Retinal pigment epithelial cell (primary cell): Measurements from ENCODE around the gene ADAMTS6.
A peak's percentile ranks its signal among the peaks of the same experiment; 100 is the strongest.

Experiments used
- DNase-seq: peaks from one replicate; pipeline ENCODE4 v3.0.0-alpha.2; 2010; ENCODE audit warnings: low read depth
- H3K4me3 ChIP-seq: 2 replicates; pipeline ENCODE4 v1.5.1; 2011; ENCODE audit warnings: mild to moderate bottlenecking, low read length, control low read depth, moderate library complexity
- CTCF ChIP-seq: conservative IDR thresholded peaks from 2 replicates; pipeline ENCODE4 v1.5.1; 2011; ENCODE audit warnings: low read depth, low read length, control low read depth, inconsistent platforms

ADAMTS6 gene

GRCh38 chr5:65213921-65214525 is 267.7 kb downstream of the ADAMTS6 start:
- no peak for DNase-seq
- H3K4me3 ChIP-seq: no peak overlapping the region
- peak; percentile 62 for TF ChIP-seq CTCF

- no peak for DNase-seq
These were observed 272.4 kb downstream of the ADAMTS6 start for GRCh38 chr5:65209341-65209740.

GRCh38 chr5:65204966-65205365 is 276.8 kb downstream of the ADAMTS6 start:
- no peak for DNase-seq
- TF ChIP-seq CTCF: no peak
- no peak overlapping the region for H3K4me3 ChIP-seq

More at GRCh38 chr5:65209341-65209740, 272.4 kb downstream of the ADAMTS6 start:
- TF ChIP-seq CTCF: no peak
- H3K4me3 ChIP-seq: no peak overlapping the region

- no peak for TF ChIP-seq CTCF
- no peak for DNase-seq
- no peak overlapping the region for H3K4me3 ChIP-seq
These were observed 278.0 kb downstream of the ADAMTS6 start for GRCh38 chr5:65203746-65204145.

GRCh38 chr5:65199993-65200675 is 281.6 kb downstream of the ADAMTS6 start:
- DNase-seq: no peak

GRCh38 chr5:65198456-65199120 is 283.1 kb downstream of the ADAMTS6 start:
- H3K4me3 ChIP-seq: no peak overlapping the region
- no peak for DNase-seq
- no peak for TF ChIP-seq CTCF

More at GRCh38 chr5:65199993-65200675, 281.6 kb downstream of the ADAMTS6 start:
- TF ChIP-seq CTCF: no peak
- H3K4me3 ChIP-seq: no peak overlapping the region
